Gastroesophageal sphincter (tissue), 3 donors: ENCODE results near the gene PDPR.

Source experiments
- CTCF ChIP-seq, 4 experiments: fragments of 200-600 bp in 2 of 4; fragments of 450-650 bp in 2 of 4; sonication (generic) in 1 of 4; IDR thresholded peaks; one replicate each; pipeline ENCODE4 v1.5.1; 2017 to 2019; ENCODE audit warnings: antibody characterized with exemption in 4 of 4, mild to moderate bottlenecking in 2 of 4, moderate library complexity in 2 of 4
- EP300 ChIP-seq: sonication (generic); formaldehyde crosslinking; IDR thresholded peaks from one replicate; pipeline ENCODE4 v1.6.1; 2017; ENCODE audit warnings: antibody characterized with exemption, mild to moderate bottlenecking
- POLR2AphosphoS5 ChIP-seq: sonication (generic); formaldehyde crosslinking; IDR thresholded peaks from one replicate; pipeline ENCODE4 v1.6.1; 2017; ENCODE audit warnings: antibody characterized with exemption

- TF ChIP-seq CTCF (IDR thresholded peaks at IDR 0.05) (no peak), POLR2AphosphoS5 (no peak), EP300 (no peak)
Observed at GRCh38 chr16:70162041-70162451, 47.9 kb downstream of the PDPR start.
